ENCODE results near the gene BST1.

Gene BST1

GRCh38 chr4:15737255-15737654, 34.4 kb downstream of the BST1 start:
- no peak for TF ChIP-seq CTCF (conservative IDR thresholded peaks at IDR 0.05; ENCODE audit: control insufficient read depth, insufficient read depth, low read depth, low read length)
- DNase-seq (ENCODE audit: low read depth) = no peak
- no peak overlapping the region for H3K4me3 ChIP-seq (ENCODE audit: control insufficient read depth, low read depth, low read length)

GRCh38 chr4:15738877-15739276, 36.0 kb downstream of the BST1 start:
- DNase-seq (ENCODE audit: low read depth) = no peak
- no peak overlapping the region for H3K4me3 ChIP-seq (ENCODE audit: control insufficient read depth, low read depth, low read length)
- TF ChIP-seq CTCF (conservative IDR thresholded peaks at IDR 0.05; ENCODE audit: control insufficient read depth, insufficient read depth, low read depth, low read length) = no peak

- TF ChIP-seq CTCF (conservative IDR thresholded peaks at IDR 0.05; ENCODE audit: control insufficient read depth, insufficient read depth, low read depth, low read length) = no peak
- no peak overlapping the region for H3K4me3 ChIP-seq (ENCODE audit: control insufficient read depth, low read depth, low read length)
- DNase-seq (ENCODE audit: low read depth) = no peak
Observed at GRCh38 chr4:15740764-15741404, 38.0 kb downstream of the BST1 start.

- DNase-seq (ENCODE audit: low read depth) = no peak
- TF ChIP-seq CTCF (conservative IDR thresholded peaks at IDR 0.05; ENCODE audit: control insufficient read depth, insufficient read depth, low read depth, low read length) = no peak
- no peak overlapping the region for H3K4me3 ChIP-seq (ENCODE audit: control insufficient read depth, low read depth, low read length)
Observed at GRCh38 chr4:15742083-15742582, 39.3 kb downstream of the BST1 start.

GRCh38 chr4:15742637-15743036, 39.8 kb downstream of the BST1 start:
- no peak for DNase-seq (ENCODE audit: low read depth)
- no peak for TF ChIP-seq CTCF (conservative IDR thresholded peaks at IDR 0.05; ENCODE audit: control insufficient read depth, insufficient read depth, low read depth, low read length)
- H3K4me3 ChIP-seq (ENCODE audit: control insufficient read depth, low read depth, low read length) = no peak overlapping the region

- H3K4me3 ChIP-seq (ENCODE audit: control insufficient read depth, low read depth, low read length) = no peak overlapping the region
- no peak for TF ChIP-seq CTCF (conservative IDR thresholded peaks at IDR 0.05; ENCODE audit: control insufficient read depth, insufficient read depth, low read depth, low read length)
- DNase-seq (ENCODE audit: low read depth) = no peak
Observed at GRCh38 chr4:15744016-15744545, 41.2 kb downstream of the BST1 start.

Measured in fibroblast of mammary gland (primary cell).